ENCODE results near the gene BTBD6.

Gene BTBD6

DNA sequence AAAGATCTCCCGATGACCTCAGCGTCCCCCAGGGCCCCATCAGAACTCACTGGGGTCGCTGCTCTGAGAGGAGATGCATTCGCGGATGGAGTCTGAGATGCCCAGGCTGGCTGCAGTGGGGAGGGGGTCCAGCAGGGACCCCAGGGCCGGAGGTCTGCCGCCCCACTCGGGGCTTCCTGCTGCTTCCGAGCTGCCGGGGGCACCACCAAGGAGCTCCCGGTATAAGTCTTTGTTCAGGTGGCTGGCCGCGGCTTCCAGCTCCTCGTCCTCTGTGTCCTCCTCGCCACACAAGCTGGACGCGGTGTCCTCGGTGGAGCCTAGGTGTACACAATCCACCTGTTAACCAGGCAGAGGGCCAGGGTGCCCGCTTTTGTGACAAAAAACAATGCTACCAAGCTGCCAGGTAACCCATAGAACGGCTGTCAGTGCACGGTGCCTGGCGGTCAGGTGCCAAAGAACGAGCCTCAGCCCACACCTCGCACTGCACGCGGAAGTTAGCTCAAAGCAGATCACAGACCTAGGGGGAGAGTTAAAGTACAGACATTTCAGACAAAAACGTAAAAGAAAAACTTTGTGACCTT, 26.6 kb upstream of the BTBD6 start:
- TF ChIP-seq, protein P1, sequence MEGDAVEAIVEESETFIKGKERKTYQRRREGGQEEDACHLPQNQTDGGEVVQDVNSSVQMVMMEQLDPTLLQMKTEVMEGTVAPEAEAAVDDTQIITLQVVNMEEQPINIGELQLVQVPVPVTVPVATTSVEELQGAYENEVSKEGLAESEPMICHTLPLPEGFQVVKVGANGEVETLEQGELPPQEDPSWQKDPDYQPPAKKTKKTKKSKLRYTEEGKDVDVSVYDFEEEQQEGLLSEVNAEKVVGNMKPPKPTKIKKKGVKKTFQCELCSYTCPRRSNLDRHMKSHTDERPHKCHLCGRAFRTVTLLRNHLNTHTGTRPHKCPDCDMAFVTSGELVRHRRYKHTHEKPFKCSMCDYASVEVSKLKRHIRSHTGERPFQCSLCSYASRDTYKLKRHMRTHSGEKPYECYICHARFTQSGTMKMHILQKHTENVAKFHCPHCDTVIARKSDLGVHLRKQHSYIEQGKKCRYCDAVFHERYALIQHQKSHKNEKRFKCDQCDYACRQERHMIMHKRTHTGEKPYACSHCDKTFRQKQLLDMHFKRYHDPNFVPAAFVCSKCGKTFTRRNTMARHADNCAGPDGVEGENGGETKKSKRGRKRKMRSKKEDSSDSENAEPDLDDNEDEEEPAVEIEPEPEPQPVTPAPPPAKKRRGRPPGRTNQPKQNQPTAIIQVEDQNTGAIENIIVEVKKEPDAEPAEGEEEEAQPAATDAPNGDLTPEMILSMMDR (IDR thresholded peaks at IDR 0.05), result no peak
- no peak for TF ChIP-seq ZFX (IDR thresholded peaks at IDR 0.05; ENCODE audit: borderline replicate concordance)
- no peak overlapping the region for H3K27ac ChIP-seq

DNA sequence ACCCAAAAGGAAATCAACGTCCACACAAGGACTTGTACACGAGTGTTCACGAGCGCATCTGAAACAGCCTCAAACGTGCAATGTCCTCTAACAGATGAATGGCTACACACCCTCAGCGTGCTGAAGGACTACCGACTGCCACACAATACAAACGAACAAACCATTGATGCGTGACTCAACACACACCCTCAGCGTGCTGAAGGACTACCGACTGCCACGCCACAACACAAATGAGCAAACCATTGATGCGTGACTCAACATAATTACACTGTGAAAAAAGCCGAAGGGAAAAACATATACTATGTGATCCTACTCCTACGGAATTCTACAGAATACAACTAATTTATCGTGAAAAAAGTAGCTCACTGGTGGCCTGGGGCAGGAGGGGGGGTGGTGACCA, 25.1 kb upstream of the BTBD6 start:
- TF ChIP-seq, protein P1 (IDR thresholded peaks at IDR 0.05), result no peak
- TF ChIP-seq ZFX (IDR thresholded peaks at IDR 0.05; ENCODE audit: borderline replicate concordance), result no peak

DNA sequence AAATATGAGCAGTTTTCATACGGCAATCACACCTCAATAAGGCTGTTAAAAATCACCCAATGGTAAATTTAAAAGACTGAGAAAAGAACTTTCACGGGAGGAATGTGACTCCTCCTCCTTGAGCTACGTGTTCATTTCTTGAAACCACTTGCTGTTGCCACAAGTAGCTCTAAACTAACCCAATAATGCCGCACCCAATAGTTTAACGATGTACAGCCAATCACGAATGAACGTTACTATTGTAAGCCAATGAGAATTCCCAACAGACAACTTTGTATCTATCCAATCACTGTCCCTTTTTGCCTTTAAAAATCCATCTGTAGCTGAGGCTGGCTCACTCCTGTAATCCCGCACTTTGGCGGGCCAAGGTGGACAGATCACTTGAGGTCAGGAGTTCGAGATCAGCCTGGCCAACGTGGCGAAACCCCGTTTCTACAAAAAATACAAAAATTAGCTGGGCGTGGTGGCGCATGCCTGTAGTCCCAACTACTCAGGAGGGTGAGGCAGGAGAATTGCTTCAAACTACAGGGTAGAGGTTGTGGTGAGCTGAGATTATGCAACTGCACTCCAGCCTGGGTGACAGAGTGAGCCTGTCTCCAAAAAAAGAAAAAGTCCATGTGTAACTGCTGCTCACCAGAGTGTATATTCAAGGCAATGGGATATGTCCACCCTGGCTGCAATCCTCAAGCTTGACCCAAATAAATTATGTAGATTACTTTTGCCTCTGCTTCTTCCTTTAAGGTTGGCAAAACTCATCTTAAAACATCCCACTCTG, 24.4 kb upstream of the BTBD6 start:
- no peak overlapping the region for H3K27ac ChIP-seq

More for the DNA sequence above, 25.1 kb upstream of the BTBD6 start:
- no peak overlapping the region for H3K27ac ChIP-seq

DNA sequence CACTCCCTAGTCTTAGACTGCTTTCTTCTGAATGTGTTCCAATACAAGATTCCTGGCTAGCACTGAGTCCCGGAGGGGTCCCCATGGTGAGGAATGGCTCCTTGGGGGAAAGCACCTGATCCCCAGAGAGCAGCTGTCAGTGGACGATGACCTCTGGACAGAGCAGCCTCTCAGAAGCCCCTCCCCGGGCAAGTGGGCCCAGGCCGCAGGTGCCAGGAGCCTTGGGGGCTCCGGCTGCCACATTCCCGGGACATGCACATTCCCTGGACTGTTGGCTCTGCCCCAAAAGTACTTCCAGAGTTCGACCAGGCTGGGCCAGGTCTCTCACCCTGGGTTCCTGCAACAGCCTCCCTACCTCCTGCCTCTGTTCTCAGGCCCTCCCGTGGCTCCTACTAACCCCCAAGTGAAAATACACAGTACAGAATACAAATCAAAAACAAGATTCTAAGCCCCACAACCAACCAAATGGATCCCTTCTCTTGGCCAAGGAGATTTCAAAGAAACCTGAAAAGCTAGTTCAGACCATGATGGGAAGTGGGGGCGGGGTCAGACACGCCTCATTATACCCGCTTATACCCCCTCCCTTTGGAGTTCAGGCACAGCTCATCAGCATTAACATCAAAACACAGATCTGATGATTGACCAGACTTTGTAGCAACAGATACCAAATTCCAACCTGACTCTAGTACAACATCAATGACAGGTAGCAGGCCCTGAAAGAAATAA, 23.3 kb upstream of the BTBD6 start:
- no peak for TF ChIP-seq ZFX (IDR thresholded peaks at IDR 0.05; ENCODE audit: borderline replicate concordance)
- TF ChIP-seq, protein P1 (IDR thresholded peaks at IDR 0.05), result no peak
- no peak overlapping the region for H3K27ac ChIP-seq

More for the DNA sequence above, 24.4 kb upstream of the BTBD6 start:
- TF ChIP-seq, protein P1 (IDR thresholded peaks at IDR 0.05), result no peak
- no peak for TF ChIP-seq ZFX (IDR thresholded peaks at IDR 0.05; ENCODE audit: borderline replicate concordance)

DNA sequence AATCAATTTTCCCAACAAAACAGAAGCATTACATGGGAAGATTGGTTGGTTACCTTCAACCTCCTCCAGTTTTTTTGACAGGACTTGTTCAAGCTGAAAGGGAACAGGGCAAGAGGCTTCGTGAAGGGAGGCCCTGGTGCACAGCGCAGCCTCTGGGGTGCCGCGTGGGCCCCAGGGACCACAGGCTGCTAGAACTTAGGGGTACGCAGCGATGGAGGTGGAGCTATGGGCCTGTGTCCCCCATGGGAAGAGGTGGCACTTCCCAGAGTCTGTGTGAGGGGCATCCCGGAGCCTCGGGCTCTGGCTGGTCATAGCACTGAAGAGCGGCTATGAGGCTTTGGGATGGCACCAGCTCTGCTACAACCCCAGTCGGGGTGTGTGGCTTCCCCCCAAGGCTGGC, 22.1 kb upstream of the BTBD6 start:
- no peak overlapping the region for H3K27ac ChIP-seq
- TF ChIP-seq ZFX (IDR thresholded peaks at IDR 0.05; ENCODE audit: borderline replicate concordance), result no peak
- TF ChIP-seq, protein P1 (IDR thresholded peaks at IDR 0.05), result no peak

DNA sequence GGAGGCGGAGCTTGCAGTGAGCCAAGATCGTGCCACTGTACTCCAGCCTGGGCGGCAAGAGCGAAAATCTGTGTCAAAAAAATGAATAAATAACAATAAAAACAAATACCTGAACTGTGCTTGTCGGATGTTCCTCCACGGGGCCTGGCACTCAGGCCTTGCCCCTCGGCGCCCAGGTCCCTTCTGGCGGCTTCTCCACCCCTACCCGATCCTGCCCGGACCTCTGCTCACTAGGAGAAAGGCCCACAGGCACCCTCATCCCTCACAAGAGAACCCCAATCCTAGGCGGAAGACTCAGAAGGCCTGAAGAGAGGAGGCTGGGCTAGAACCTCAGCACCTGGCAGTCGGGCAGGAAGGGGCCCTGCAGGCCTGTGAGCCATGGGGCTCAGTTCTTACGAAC, 21.0 kb upstream of the BTBD6 start:
- H3K27ac ChIP-seq, result no peak overlapping the region
- TF ChIP-seq ZFX (IDR thresholded peaks at IDR 0.05; ENCODE audit: borderline replicate concordance), result no peak
- TF ChIP-seq, protein P1 (IDR thresholded peaks at IDR 0.05), result no peak
